GM12872 (cell line): ENCODE data around the gene ADM5.

ENCODE experiments used
- TF ChIP-seq, protein P1 (sequence below): IDR thresholded peaks from 3 replicates; pipeline ENCODE4 v1.5.1; 2011; ENCODE audit warnings: low read depth, mild to moderate bottlenecking, low read length, moderate library complexity; ENCODE audit not compliant: insufficient read depth

The ADM5 gene, protein sequence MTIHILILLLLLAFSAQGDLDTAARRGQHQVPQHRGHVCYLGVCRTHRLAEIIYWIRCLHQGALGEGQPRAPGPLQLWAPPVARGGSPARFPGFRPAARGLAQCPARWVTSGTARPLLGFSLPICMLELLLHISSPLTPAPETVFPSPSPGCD

DNA sequence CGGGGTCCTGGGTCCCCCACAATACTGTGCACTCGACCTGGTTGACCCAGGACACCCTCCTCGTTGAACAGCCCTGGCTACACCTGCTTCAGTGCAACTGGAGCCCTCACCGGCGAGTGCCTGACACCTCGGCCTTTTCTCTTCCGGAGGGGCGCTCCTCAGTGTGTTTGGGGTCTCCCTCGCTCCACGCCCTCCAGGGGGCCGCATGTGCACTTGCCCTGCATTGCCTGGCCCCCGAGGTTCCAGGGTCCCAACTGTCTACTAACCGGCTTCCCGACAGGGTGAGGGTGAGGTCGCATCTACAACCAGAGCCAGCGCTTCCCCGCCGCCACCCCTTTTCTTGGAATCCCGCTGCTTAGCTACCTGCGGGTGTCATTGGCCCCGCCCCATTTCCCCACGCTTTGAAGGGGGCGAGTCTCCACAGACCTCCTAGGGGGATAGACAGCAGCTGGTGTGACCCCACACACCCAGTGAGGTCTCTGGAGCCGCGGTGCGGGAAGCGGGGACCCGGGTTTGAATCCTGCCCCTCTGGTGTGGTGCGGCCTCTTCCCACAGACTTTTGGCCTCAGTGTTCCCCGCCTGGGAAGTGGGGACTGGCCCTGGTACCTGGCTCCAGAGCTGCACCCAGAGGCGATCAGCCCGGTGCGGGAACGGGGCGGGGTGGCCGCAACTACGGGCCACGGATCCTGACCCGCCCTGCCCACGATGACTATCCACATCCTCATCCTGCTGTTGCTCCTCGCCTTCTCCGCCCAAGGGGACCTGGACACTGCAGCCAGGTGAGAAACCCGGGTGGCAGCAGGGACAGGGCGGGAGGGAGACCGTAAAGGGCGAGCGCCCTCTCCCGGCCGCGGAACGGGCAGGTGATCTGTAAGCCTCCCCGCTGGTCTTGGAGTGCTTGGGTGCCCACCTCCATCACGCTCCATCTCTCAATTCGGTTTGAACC is at the start of gene ADM5:
Gene ADM5 (plus strand): TSS at position 462 of the 946 bp plus-strand sequence. CDS start 244 bp downstream, at position 706.
- TF ChIP-seq, protein P1, sequence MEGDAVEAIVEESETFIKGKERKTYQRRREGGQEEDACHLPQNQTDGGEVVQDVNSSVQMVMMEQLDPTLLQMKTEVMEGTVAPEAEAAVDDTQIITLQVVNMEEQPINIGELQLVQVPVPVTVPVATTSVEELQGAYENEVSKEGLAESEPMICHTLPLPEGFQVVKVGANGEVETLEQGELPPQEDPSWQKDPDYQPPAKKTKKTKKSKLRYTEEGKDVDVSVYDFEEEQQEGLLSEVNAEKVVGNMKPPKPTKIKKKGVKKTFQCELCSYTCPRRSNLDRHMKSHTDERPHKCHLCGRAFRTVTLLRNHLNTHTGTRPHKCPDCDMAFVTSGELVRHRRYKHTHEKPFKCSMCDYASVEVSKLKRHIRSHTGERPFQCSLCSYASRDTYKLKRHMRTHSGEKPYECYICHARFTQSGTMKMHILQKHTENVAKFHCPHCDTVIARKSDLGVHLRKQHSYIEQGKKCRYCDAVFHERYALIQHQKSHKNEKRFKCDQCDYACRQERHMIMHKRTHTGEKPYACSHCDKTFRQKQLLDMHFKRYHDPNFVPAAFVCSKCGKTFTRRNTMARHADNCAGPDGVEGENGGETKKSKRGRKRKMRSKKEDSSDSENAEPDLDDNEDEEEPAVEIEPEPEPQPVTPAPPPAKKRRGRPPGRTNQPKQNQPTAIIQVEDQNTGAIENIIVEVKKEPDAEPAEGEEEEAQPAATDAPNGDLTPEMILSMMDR: peak; percentile 65

DNA sequence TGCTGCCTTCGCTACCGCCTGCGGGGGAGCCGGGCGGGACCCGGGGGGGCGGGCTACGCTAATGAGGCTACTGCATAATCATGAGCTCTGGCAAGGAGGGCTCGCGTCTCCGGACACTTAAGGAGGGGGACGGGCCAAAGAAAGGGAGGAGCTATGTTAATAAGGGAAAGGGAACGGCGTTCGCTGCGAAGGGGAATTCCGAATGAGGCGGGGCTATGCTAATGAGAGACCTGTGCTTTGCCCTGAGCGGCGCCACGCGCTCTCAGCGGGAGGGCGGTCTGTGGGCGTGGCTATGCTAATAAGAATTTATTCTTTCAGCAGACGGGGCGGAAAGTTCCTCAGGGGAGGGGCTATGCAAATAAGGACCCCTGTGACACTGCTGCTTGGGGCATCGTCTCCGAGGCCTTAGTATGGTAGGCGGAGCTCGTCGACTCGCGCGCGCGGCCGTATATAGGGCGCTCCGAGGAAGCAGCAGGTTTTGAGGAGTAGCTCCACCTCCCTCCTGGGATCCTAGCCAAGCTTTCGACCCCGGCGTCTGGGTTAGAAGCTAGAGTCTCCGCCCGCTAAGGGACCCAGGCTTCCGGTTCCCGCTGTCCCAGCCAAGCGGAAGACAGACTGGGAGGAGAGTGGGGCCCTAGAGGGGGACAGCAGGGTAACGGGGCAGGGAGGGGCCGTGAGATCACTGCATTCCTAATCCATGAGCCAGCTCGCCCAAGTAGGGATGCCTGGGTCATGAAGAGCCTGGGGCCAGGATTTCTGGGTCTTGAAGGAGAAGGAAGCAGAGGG is 49.1 kb upstream of the ADM5 start, which contains the start of gene RRAS:
Gene RRAS (minus strand): TSS at position 31 of the 786 bp plus-strand sequence. CDS start 45 bp downstream, outside the sequence.
- TF ChIP-seq, protein P1: no peak

DNA sequence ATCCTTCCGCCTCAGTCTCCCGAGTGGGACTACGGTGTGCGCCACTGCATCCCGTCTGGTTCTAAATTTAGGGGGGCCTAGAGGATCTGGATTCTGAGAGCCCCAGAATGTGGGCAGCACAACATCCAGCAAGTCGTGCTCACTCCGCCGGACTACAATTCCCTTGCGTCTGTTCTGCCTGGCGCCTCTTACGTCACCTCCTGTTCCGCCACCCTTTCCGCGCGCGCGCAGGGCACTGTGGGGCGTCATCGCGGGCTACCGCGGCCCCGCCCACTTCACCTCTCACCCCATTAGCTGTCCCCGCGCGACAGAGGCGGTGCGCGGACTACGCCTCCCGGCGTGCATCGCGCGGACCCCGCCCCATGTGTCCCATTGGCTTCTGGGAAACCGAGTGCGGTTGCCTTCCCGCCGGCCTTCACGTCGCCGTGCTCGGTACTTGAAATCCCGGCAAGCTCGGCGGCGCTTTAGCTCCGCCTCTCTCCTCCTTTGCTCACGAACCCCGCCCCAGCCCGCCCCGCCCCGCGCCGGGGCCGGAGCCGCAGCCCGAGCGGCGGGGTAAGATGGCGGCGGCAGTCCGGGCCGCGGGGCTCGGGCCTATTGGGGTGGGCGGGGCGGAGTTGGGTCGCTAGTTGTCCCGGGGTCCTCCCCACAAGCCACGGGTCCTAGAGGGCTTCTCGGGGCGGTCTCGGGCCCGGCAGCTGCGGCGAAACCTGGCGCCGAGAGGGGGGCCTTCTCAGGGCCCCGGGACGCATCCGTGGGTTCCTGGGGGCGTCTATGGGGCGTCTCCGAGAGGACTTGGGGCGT is 47.5 kb upstream of the ADM5 start, which contains the start of gene SCAF1:
Gene SCAF1 (plus strand): TSS at position 522 of the 804 bp plus-strand sequence. CDS start 2,818 bp downstream, outside the sequence.
- TF ChIP-seq, protein P1: no peak

DNA sequence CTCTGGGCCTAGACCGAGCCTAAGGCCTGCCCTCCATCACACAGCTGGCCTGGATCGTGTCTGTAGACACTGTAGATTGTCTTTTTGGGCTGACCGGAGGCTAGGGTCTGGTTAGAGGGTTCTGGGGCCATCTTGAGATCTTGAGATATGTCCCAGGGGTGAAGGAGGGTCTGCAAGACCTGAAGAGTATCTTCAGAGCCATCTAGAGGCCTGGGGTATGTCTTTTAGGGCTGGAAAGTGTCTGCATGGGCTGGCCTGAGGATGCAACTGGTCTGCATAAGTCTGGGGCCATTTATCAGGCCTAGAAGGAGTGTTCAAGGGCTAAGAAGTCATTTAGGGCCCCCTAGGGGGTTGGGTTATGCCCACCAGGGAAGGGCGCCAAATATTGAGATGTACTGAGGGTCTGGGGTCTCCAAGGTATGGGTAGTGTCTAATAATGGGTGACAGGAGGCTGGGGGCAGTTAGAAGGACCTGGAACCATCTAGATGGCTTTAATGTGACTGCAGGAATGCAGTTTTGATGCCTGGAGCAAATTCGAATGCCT is 46.8 kb upstream of the ADM5 start:
- TF ChIP-seq, protein P1: no peak

DNA sequence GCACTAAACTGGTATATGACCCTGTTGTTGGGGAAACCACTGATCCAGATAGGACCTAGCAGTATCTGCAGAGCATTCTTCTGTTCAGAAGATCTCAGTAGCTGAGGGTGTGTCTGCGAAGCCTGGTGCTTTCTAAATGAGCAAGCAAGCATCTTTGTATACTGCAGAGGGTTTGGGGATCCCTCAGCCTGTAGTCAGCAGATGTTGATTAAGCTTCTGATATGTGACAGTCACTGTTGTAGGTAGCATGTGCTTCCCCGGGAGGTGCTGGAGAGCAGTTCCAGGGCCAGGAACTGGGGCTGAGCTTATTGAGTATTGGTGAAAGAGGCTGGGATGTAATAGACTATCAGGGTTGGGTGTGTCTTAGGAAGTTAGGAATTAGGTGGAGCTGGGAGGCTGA is 45.9 kb upstream of the ADM5 start:
- TF ChIP-seq, protein P1: no peak

DNA sequence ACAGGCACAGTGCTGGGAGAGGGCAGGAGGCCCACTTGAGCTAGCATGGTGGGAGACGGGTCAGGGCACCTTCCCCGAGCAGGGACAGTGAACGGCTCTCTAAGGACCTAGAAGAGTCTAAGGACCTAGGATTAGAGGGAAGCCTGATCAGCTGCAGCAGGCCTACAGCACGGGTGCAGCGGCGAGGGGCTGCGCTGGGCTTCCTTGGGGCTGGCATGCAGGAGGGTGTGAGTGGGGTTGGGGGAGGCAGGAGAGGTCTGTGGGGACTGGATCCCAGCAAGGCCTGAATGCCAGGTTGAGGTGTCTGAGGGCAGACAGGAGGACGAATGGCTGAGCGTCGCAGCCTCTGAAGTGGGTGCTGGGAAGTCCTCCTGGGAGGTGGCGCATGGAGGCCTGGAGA is 43.8 kb upstream of the ADM5 start:
- TF ChIP-seq, protein P1: no peak
